HCT116 (cell line): ENCODE data around the gene ENOSF1. TPM values are rescaled to one million over a fixed set of nuclear protein-coding genes. Genes with fewer than 3 reads are reported as not detected.

Experiments
- ATAC-seq: fragments of 200-7000 bp; cut with Tn5 transposase; 2 replicates; pipeline ENCODE4 v1.9.1; 2020; ENCODE audit warnings: mild to moderate bottlenecking, moderate library complexity
- BruUV-seq: library from RNA; stranded (reverse); fragments of 400-500 nt; replicated peaks from 2 replicates; lab custom pipeline; 2021; lab: Mats Ljungman, UMichigan
- CTCF ChIA-PET: fragments of 300-600 bp; sonication (Branson Sonifier 250); formaldehyde crosslinking; loops from one replicate; lab custom pipeline; 2021; ENCODE audit warnings: antibody characterized with exemption; lab: Charles Lee
- POLR2A ChIA-PET: fragments of 300-600, 350-600 bp; sonication (Branson Sonifier 250); formaldehyde crosslinking; loops from one replicate; lab custom pipeline; 2021; ENCODE audit warnings: antibody characterized with exemption; lab: Charles Lee
- RAD21 ChIA-PET, 2 experiments: fragments of 300-600 bp; sonication (Branson Sonifier 250); formaldehyde crosslinking; loops; one replicate each; lab custom pipeline; 2023; ENCODE audit warnings: low total read pairs in 2 of 2; ENCODE audit not compliant: uncharacterized antibody in 2 of 2, unreplicated experiment in 2 of 2, low non-redundant PET in 1 of 2; lab: Charles Lee
- DNase-seq: peaks from one replicate; pipeline ENCODE4 v3.0.0-alpha.2; 2010; ENCODE audit warnings: low read depth, low spot score
- H2AFZ ChIP-seq: fragments of 200-600 bp; shearing (Covaris generic), sonication (generic); 2 replicates; pipeline ENCODE4 v1.6.1; 2017; ENCODE audit warnings: low read depth, mixed run types, mixed read lengths, antibody characterized with exemption, low read length; ENCODE audit not compliant: poor library complexity, severe bottlenecking
- H3K27ac ChIP-seq: 2 replicates; pipeline ENCODE4 v1.5.1; 2012; ENCODE audit warnings: low read depth, low read length
- H3K27me3 ChIP-seq: fragments of 200-600 bp; sonication (generic); 2 replicates; pipeline ENCODE4 v1.6.1; 2016; ENCODE audit warnings: mixed run types, low read length, mixed read lengths; ENCODE audit not compliant: insufficient read depth
- H3K36me3 ChIP-seq, 2 experiments: fragments of 200-500 bp in 1 of 2; fragments of 200-600 bp in 1 of 2; sonication (Bioruptor generic) in 1 of 2; sonication (generic) in 1 of 2; 2 replicates each; pipeline versions ENCODE4 v1.5.1 to v1.6.1; 2014 to 2016; ENCODE audit warnings: low read length in 2 of 2, inconsistent platforms in 1 of 2, mixed read lengths in 1 of 2, mixed run types in 1 of 2; ENCODE audit not compliant: insufficient read depth in 2 of 2, control insufficient read depth in 1 of 2
- H3K4me1 ChIP-seq, 2 experiments: fragments of 200-600 bp in 1 of 2; sonication (generic) in 1 of 2; 2 replicates each; pipeline versions ENCODE4 v1.5.1 to v1.6.1; 2012 to 2017; ENCODE audit warnings: low read length in 2 of 2, inconsistent platforms in 1 of 2, mild to moderate bottlenecking in 1 of 2, mixed read lengths in 1 of 2, mixed run types in 1 of 2, moderate library complexity in 1 of 2; ENCODE audit not compliant: insufficient read depth in 2 of 2, control insufficient read depth in 1 of 2
- H3K4me2 ChIP-seq: fragments of 200-600 bp; sonication (generic); 2 replicates; pipeline ENCODE4 v1.6.1; 2017; ENCODE audit warnings: mixed run types, low read length, mixed read lengths
- H3K4me3 ChIP-seq, 2 experiments: fragments of 200-600 bp in 1 of 2; sonication (generic) in 1 of 2; replicated peaks in 1 of 2; 2 replicates each; pipeline ENCODE4 v1.5.1; 2011 to 2016; ENCODE audit warnings: low read length in 2 of 2, control low read depth in 1 of 2, low read depth in 1 of 2, mild to moderate bottlenecking in 1 of 2, mixed read lengths in 1 of 2, mixed run types in 1 of 2
- H3K79me2 ChIP-seq: fragments of 200-600 bp; sonication (generic); 2 replicates; pipeline ENCODE4 v1.6.1; 2017; ENCODE audit warnings: mild to moderate bottlenecking, mixed run types, low read length, moderate library complexity, mixed read lengths; ENCODE audit not compliant: insufficient read depth
- H3K9ac ChIP-seq: fragments of 200-600 bp; sonication (generic); 2 replicates; pipeline ENCODE4 v1.6.1; 2016; ENCODE audit warnings: low read length, mixed read lengths
- H3K9me2 ChIP-seq: fragments of 200-600 bp; sonication (generic), shearing (Covaris generic); 2 replicates; pipeline ENCODE4 v1.6.1; 2017; ENCODE audit warnings: mixed run types, mild to moderate bottlenecking, moderate library complexity; ENCODE audit not compliant: insufficient read depth
- H3K9me3 ChIP-seq, 2 experiments: fragments of 200-500 bp in 1 of 2; fragments of 200-600 bp in 1 of 2; sonication (Bioruptor generic) in 1 of 2; sonication (generic) in 1 of 2; 2 replicates each; pipeline ENCODE4 v1.6.1; 2014 to 2017; ENCODE audit warnings: low read length in 2 of 2, mixed read lengths in 2 of 2, inconsistent platforms in 1 of 2, low read depth in 1 of 2, mild to moderate bottlenecking in 1 of 2, mixed run types in 1 of 2, moderate library complexity in 1 of 2; ENCODE audit not compliant: control insufficient read depth in 1 of 2, insufficient read depth in 1 of 2
- H4K20me1 ChIP-seq: fragments of 200-600 bp; sonication (generic), shearing (Covaris generic); 2 replicates; pipeline ENCODE4 v1.6.1; 2017; ENCODE audit warnings: mixed run types, mild to moderate bottlenecking, moderate library complexity; ENCODE audit not compliant: insufficient read depth
- CEBPB ChIP-seq: IDR thresholded peaks from 2 replicates; pipeline ENCODE4 v1.6.1; 2012; ENCODE audit warnings: low read depth
- CTCF ChIP-seq, 3 experiments: fragments of 200-600 bp in 1 of 3; sonication (generic) in 1 of 3; IDR thresholded peaks in 2 of 3; conservative IDR thresholded peaks in 1 of 3; 2 replicates each; pipeline ENCODE4 v1.5.1; 2012 to 2017; ENCODE audit warnings: low read depth in 2 of 3, low read length in 2 of 3, antibody characterized with exemption in 1 of 3, borderline replicate concordance in 1 of 3, control low read depth in 1 of 3, mild to moderate bottlenecking in 1 of 3, mixed read lengths in 1 of 3, mixed run types in 1 of 3, moderate library complexity in 1 of 3; ENCODE audit not compliant: insufficient read depth in 1 of 3
- intact Hi-C: fragments of 100-400 bp; cut with micrococcal nuclease; formaldehyde crosslinking; loops from 2 replicates; pipeline ENCODE4 v1.10.0; 2022
- total RNA-seq: library from RNA; stranded (reverse); gene quantifications from one replicate; pipeline ENCODE4 v1.2.1, GENCODE V29; 2021; ENCODE audit not compliant: unreplicated experiment

The ENOSF1 gene
- total RNA-seq, 1 experiment from 2014 or later, result 90.0 TPM

- Histone ChIP-seq H4K20me1 (no peaks in the 10 kb centered on the region; the same call in 1 of the 2 replicates), H3K9me2 (no peaks in the 10 kb centered on the region), H3K9me3 (no peaks in the 10 kb centered on the region), H3K4me3 (no peak overlapping the region), H3K4me1 (no peaks in the 10 kb centered on the region), H3K36me3 (peaks cover 8 to 11% of the 10 kb centered on the region in 2 experiments; a peak in 3 of 4 replicates), H2AFZ (no peak overlapping the region), H3K4me2 (no peak overlapping the region), H3K27me3 (no peaks in the 10 kb centered on the region)
- POLR2A ChIA-PET, result no interaction called here
- no TSS peak for BruUV-seq
- ATAC-seq, result no peak
- intact Hi-C loops, result no loop called here
- RAD21 ChIA-PET, result no interaction called here
- no peak for TF ChIP-seq CEBPB
- TF ChIP-seq, all 23 proteins: peak for 0
- Histone ChIP-seq H3K9ac (no peak overlapping the region), H3K27ac (no peak overlapping the region), H3K79me2 (no peaks in the 10 kb centered on the region; the same call in 1 of the 2 replicates)
- CTCF ChIA-PET, result no interaction called here
- DNase-seq, result no peak
Measured at GRCh38 chr18:750456-750855, 38.0 kb upstream of the ENOSF1 start.

GRCh38 chr18:744832-745597, 32.6 kb upstream of the ENOSF1 start:
- Histone ChIP-seq H3K27me3 (no peaks in the 10 kb centered on the region), H3K9ac (no peak overlapping the region), H3K9me3 (no peaks in the 10 kb centered on the region), H3K9me2 (no peaks in the 10 kb centered on the region), H3K36me3 (peaks cover 9 to 13% of the 10 kb centered on the region in 2 experiments; a peak in 2 of 4 replicates), H2AFZ (no peak overlapping the region), H3K4me3 (no peak overlapping the region), H3K4me1 (no peaks in the 10 kb centered on the region), H4K20me1 (no peaks in the 10 kb centered on the region), H3K79me2 (no peaks in the 10 kb centered on the region), H3K4me2 (no peak overlapping the region), H3K27ac (no peak overlapping the region)
- RAD21 ChIA-PET, result no interaction called here
- intact Hi-C loops, result no loop called here
- CTCF ChIA-PET, result no interaction called here
- no peak for TF ChIP-seq CTCF (IDR thresholded peaks at IDR 0.05 in 2 of 3, conservative IDR thresholded peaks at IDR 0.05 in 1 of 3; ENCODE audit: borderline replicate concordance in 1 of 3, insufficient read depth in 1 of 3, low read depth in 2 of 3, low read length in 2 of 3)
- ATAC-seq, result no peak
- DNase-seq, result no peak
- POLR2A ChIA-PET, result no interaction called here
- BruUV-seq, result no TSS peak
